DND-41 (cell line): Measurements from ENCODE around the gene VLDLR.

Experiments used
- ATAC-seq: fragments of 200-7000 bp; cut with Tn5 transposase; 3 replicates; pipeline ENCODE4 v1.9.1; 2021; ENCODE audit warnings: low read depth; ENCODE audit not compliant: insufficient read depth
- DNase-seq: peaks from one replicate; pipeline ENCODE4 v3.0.0-alpha.2; 2020
- H2AFZ ChIP-seq: 2 replicates; pipeline ENCODE4 v1.6.0; 2012; ENCODE audit warnings: low read depth, low read length
- H3K27ac ChIP-seq: 2 replicates; pipeline ENCODE4 v1.5.1; 2012; ENCODE audit warnings: low read length, inconsistent platforms
- H3K27me3 ChIP-seq: fragments of 200-600 bp; sonication (generic); 2 replicates; pipeline ENCODE4 v1.6.0; 2012; ENCODE audit warnings: low read length, mild to moderate bottlenecking, inconsistent platforms; ENCODE audit not compliant: insufficient read depth, poor library complexity
- H3K36me3 ChIP-seq: 2 replicates; pipeline ENCODE4 v1.5.1; 2012; ENCODE audit warnings: low read length, inconsistent platforms; ENCODE audit not compliant: insufficient read depth
- H3K4me1 ChIP-seq: 2 replicates; pipeline ENCODE4 v1.5.1; 2012; ENCODE audit warnings: mild to moderate bottlenecking, low read length; ENCODE audit not compliant: insufficient read depth
- H3K4me2 ChIP-seq: 2 replicates; pipeline ENCODE4 v1.6.0; 2012; ENCODE audit warnings: mild to moderate bottlenecking, moderate library complexity, low read length, inconsistent platforms; ENCODE audit not compliant: insufficient read depth
- H3K4me3 ChIP-seq, 2 experiments: fragments of 200-600 bp in 1 of 2; shearing (Covaris generic) in 1 of 2; 2 replicates each; pipeline ENCODE4 v1.5.1; 2012 to 2016; ENCODE audit warnings: inconsistent platforms in 2 of 2, low read length in 2 of 2, mild to moderate bottlenecking in 2 of 2, low read depth in 1 of 2, moderate library complexity in 1 of 2
- H3K79me2 ChIP-seq: 2 replicates; pipeline ENCODE4 v1.6.0; 2012; ENCODE audit warnings: low read length, inconsistent platforms; ENCODE audit not compliant: insufficient read depth
- H3K9ac ChIP-seq: 2 replicates; pipeline ENCODE4 v1.6.0; 2012; ENCODE audit warnings: low read depth, mild to moderate bottlenecking, inconsistent platforms, low read length, moderate library complexity
- H3K9me3 ChIP-seq: 2 replicates; pipeline ENCODE4 v1.5.1; 2012; ENCODE audit warnings: low read length, moderate library complexity, mild to moderate bottlenecking, inconsistent platforms; ENCODE audit not compliant: insufficient read depth, severe bottlenecking
- H4K20me1 ChIP-seq: 2 replicates; pipeline ENCODE4 v1.6.0; 2012; ENCODE audit warnings: low read length; ENCODE audit not compliant: insufficient read depth
- CTCF ChIP-seq: IDR thresholded peaks from 2 replicates; pipeline ENCODE4 v1.5.1; 2012; ENCODE audit warnings: borderline replicate concordance, low read length, moderate library complexity, mild to moderate bottlenecking; ENCODE audit not compliant: poor library complexity, severe bottlenecking; ENCODE audit errors: extremely low read depth
- EZH2 ChIP-seq: IDR thresholded peaks from 3 replicates; pipeline ENCODE4 v1.6.1; 2012; ENCODE audit warnings: borderline replicate concordance, low read depth, mild to moderate bottlenecking, moderate library complexity, low read length, inconsistent platforms; ENCODE audit not compliant: severe bottlenecking

Gene VLDLR

GRCh38 chr9:2595973-2596372 is 25.6 kb upstream of the VLDLR start:
- TF ChIP-seq EZH2: no peak
- no peak for TF ChIP-seq CTCF
- no peak overlapping the region for H2AFZ ChIP-seq
- H3K79me2 ChIP-seq: no peaks in the 10 kb centered on the region
- no peaks in the 10 kb centered on the region for H4K20me1 ChIP-seq
- H3K36me3 ChIP-seq: no peaks in the 10 kb centered on the region
- H3K4me2 ChIP-seq: no peak overlapping the region
- no peak for ATAC-seq
- DNase-seq: no peak
- peaks cover 8% of the 10 kb centered on the region for H3K9me3 ChIP-seq
- H3K27me3 ChIP-seq: no peaks in the 10 kb centered on the region
- H3K4me3 ChIP-seq: no peak overlapping the region
- H3K9ac ChIP-seq: no peak overlapping the region
- H3K27ac ChIP-seq: no peak overlapping the region
- H3K4me1 ChIP-seq: no peaks in the 10 kb centered on the region

DNA sequence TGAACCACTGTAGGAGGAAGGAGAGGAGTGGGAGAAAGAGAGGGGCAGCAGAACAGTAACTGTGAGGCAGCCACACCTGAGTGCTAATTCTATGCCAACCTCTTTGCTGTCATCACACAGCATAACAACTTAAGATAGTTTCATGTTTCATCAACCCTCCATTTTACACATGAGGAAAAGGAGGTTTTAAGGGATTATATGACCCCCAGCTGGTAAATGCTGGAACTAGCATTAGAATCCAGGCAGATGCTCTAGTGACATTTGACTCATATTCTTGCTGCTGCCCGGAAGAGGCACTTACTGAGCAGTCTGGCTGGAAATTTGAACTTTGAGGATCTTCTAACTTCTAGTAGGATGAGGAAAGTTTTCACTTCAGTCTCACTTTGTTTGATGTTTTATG is 24.1 kb upstream of the VLDLR start:
- Histone ChIP-seq H3K4me3 (no peak overlapping the region), H3K4me2 (no peak overlapping the region), H3K9ac (no peak overlapping the region), H2AFZ (no peak overlapping the region), H3K79me2 (no peaks in the 10 kb centered on the region), H3K4me1 (no peaks in the 10 kb centered on the region), H3K36me3 (no peaks in the 10 kb centered on the region), H3K27me3 (no peaks in the 10 kb centered on the region), H3K27ac (no peak overlapping the region), H3K9me3 (no peaks in the 10 kb centered on the region), H4K20me1 (no peaks in the 10 kb centered on the region)
- ATAC-seq (no peak), DNase-seq (no peak)
- TF ChIP-seq CTCF (no peak), EZH2 (no peak)

DNA sequence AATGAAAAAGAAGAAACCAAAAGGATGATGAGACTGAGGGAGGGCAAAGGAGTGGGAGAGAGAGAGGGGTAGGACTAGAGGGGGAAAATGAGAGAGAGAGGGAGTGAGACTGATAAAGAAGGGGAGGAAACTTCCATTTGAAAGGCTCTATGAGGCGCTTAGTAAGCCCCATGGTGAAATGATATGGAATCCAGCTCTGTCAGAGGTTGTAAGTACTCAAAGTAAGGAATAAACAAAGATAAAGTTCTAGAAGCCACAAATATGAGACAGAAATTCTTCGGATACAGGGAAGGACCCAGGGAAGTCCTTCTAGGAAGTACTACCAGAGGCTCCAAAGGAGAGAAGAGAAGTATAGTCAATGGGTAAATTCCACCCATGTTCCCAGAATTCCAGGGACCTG is 21.7 kb upstream of the VLDLR start:
- H2AFZ ChIP-seq: no peak overlapping the region
- TF ChIP-seq EZH2 (no peak), CTCF (no peak)
- H3K27ac ChIP-seq: no peak overlapping the region
- no peak overlapping the region for H3K4me3 ChIP-seq
- no peaks in the 10 kb centered on the region for H3K79me2 ChIP-seq
- H3K9ac ChIP-seq: no peak overlapping the region
- H3K36me3 ChIP-seq: no peaks in the 10 kb centered on the region
- H3K4me1 ChIP-seq: no peaks in the 10 kb centered on the region
- DNase-seq: no peak
- no peaks in the 10 kb centered on the region for H4K20me1 ChIP-seq
- no peaks in the 10 kb centered on the region for H3K9me3 ChIP-seq
- no peak for ATAC-seq
- H3K27me3 ChIP-seq: no peaks in the 10 kb centered on the region
- no peak overlapping the region for H3K4me2 ChIP-seq

GRCh38 chr9:2600307-2600706 is 21.3 kb upstream of the VLDLR start:
- Histone ChIP-seq H3K9ac (no peak overlapping the region), H3K27ac (no peak overlapping the region), H3K9me3 (no peaks in the 10 kb centered on the region), H3K79me2 (no peaks in the 10 kb centered on the region), H2AFZ (no peak overlapping the region), H3K4me1 (no peaks in the 10 kb centered on the region), H4K20me1 (no peaks in the 10 kb centered on the region), H3K4me2 (no peak overlapping the region), H3K36me3 (no peaks in the 10 kb centered on the region), H3K4me3 (no peak overlapping the region), H3K27me3 (no peaks in the 10 kb centered on the region)
- TF ChIP-seq CTCF (no peak), EZH2 (no peak)
- ATAC-seq (no peak), DNase-seq (no peak)
